GM19455 (cell line): Measurements from ENCODE around the gene OTOG.

Source experiments
- ATAC-seq: cut with Tn5 transposase; IDR thresholded peaks from one replicate; pipeline ENCODE4 v1.9.1; 2021; ENCODE audit not compliant: unreplicated experiment

OTOG gene

DNA sequence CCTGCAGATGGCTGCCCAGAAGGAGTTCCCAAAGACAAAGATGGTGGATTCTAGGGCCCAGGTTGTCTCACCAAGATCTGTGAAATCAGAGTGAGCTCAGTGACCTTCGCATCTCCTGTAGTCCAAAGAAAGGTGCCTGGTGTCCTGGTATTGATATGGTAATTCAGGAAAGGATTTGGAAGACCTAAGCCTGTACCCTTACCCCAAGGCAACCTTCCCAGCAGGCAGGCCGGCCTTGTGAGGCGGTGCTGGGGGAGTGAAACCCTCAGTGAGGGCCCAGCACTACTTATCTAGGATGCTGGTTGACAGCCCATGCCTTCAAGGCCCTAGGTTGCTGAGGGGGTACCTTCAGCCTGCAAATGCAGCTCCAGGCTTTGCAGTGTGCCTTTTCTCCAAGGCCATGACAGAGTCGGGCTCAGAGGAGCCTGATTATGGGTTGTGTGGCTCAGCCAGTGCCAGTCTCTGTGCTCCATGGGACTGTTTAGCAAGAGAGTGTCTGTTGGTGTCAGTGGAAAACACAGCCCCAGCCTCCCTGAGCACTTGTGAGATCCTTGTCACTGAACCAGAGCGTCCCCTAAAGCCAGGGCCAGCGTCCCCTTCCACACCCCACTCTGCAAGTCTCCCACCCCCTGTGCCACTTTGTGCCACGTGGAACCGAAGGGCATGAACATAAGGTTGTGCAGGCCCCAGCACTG lies 99.5 kb downstream of the OTOG start:
- ATAC-seq, result no peak

DNA sequence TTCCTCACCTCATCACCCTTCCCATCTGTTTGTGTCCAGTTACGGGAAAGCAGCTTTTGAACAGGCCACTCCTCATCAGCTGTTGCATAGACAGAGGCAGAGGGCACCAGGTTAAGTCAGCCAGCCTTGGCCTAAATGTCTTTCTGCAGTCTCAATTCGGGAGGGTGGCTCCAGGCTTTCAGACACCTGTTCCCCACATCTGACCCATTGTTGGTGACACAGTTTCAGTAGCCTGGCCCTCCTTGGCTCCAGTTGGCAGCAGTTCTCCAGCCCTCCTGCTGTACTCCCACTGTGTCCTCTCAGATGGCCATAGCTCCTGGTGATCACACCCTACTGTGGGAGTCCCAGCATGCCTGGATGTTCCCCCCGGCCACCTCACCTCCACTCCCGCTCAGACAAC lies 101.5 kb downstream of the OTOG start:
- ATAC-seq, result no peak

DNA sequence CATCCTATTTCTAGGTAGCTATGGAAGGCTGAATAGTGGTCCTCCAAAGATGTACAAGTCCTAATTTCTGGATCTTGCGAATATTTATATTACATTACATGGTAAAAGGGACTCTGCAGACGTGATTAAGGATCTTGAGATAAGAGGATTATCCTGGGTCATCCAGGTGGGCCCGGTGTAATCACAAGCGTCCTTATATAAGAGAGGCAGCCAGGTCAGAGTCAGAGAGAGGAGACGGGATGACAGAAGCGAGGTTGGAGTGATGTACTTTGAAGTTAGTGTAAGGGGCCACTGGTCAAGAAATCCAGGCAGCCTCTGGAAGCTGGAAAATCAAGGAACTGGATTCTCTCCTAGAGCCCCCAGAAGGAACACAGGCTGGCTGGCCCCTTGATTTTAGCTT lies 102.2 kb downstream of the OTOG start:
- no peak for ATAC-seq

DNA sequence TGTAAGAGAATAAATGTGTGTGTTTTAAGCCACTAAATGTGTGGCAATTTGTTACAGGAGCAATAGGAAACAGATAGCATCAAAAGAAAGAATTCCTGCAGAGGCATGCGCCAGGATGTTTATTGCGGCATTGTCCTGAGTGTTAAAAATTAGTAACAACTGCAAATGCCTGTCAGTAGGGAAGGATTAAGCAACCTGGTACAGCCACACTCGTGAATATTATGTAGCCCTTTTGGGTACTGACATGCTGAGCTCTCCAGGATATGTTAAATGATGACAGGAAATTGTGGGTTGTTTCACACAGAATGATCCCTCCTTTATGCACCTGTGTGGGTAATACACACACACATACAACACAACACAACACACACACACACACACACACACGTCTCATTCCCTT lies 102.6 kb downstream of the OTOG start:
- ATAC-seq, result no peak

DNA sequence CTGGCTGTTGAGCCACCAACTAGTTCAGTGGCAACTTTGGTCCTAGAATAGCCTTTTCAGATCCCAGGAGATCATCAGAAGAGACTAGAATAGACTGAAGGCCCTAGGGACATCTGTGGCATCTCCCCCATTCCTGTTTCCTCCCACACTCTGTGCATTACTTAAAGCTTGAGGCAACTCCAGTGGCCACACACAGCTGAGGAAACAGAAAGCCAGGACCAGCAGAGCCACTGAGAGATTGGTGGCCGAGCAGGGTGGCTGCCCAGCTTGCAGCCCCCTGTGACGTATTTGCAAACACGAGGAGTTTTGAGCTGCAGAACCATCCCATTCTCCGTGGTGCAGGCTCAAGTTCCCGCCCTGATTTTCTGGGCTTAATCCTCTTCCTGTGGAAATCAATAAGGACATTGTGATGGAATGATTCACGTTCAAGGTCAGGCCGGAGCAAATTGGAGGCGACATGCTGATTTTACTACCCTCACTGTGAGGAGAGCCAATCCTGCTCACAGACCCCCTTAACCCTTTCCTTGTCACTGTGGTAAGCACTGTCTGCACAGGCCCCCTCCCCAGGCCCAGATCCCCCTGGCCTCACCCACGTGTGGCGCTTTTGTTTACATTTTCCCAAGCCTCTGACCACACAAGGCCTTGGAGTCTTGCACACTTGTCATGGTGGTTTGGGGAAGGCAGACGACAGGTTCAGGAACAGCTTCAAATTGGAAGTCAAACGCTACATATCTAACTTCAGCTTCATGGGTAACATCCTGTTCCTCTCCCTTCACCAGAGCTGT lies 103.3 kb downstream of the OTOG start:
- ATAC-seq, result no peak

DNA sequence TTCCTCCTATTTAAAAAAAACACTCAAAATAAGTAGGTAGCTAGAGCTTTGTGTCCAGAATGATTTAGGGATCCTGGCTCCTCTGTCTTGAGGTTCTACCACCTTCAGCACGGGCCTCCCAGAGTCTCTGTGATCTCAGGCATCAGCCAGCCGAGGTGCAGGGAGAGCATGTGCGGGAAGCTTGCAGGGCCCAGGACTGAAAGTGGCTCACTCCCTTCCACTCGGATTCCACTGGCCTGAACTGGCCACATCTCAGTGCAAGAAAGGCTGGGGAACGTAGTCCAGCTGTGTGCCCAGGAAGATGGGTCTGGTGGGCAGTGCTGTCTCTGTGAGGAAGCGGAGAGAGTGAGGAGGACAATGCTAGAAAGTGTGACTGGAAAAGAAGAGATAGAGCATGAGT lies 104.0 kb downstream of the OTOG start:
- no peak for ATAC-seq

DNA sequence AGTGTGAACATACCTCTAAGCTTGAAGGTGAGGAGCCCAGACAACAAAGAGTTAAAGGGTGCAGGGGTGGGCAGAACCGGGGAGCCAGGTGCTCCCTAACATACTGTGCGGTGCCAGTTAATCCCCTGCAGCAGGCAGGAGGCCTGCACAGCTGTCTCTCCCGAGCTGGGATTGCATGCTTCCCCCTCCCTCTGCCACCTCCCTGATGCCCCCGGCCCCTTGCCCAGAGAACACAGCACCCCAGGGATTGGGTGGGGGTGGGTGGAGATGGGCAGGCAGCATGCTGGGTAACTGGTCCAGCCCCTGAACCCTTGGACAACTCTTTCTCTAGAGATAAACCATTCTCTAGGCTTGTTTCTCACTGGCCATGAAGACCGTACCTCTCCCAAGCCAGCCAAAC lies 104.6 kb downstream of the OTOG start:
- no peak for ATAC-seq

DNA sequence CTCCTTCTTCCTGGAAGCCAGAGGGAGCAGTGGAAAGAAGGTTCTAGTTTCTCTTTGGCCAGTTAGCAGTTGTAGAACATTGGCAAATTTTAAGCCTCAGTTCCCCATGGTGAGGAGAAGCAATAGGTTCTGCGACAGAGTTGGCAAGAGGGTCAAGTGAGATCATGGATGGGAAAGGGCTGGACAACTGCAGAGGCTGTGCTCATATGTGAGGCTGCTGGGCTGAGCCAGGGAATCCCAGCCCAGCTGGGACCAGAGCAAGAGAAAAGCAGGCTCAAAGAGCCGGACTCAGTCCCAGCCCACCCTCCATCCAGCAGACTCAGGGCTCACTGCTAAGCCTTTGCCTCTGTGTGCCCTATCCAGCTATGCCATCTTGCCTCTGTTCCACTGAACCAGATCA lies 105.5 kb downstream of the OTOG start:
- no peak for ATAC-seq

DNA sequence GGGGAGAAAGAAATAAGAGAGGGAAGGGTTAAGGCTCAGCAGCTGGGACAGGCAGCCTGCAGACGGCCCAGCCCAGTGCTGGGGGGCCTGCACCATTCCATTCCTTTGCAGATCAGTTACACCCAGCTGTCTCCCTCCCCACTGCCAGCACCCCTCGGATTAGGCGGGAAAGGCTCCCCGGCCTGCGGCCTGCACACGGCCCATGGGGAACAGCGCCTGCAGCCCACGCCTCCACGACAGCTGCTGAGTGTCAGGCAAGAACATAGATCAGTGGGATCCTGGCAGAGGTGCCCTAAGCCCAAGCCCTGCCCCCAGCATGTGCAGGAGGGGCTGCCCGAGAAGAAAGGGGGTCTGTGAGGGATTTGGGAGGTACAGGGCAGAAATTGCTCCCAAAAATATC lies 106.6 kb downstream of the OTOG start:
- ATAC-seq, result no peak

DNA sequence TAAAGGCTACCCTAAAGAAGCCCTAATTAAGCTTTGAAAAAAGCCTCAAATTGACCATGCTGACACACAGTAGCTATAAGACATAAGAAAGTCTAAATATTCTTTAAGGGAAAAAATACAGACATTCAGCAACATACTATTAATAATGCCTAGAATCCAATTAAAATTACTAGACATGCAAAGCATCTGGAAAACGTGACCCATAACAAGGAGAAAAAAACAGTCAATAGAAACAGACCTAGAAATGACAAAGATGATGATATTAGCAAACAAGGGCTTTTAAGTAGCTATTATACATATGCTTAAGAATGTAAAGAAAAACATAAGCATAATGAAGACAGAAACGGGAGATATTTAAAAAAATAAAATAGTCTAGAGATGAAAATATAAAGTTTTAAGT lies 108.6 kb downstream of the OTOG start:
- ATAC-seq, result no peak

DNA sequence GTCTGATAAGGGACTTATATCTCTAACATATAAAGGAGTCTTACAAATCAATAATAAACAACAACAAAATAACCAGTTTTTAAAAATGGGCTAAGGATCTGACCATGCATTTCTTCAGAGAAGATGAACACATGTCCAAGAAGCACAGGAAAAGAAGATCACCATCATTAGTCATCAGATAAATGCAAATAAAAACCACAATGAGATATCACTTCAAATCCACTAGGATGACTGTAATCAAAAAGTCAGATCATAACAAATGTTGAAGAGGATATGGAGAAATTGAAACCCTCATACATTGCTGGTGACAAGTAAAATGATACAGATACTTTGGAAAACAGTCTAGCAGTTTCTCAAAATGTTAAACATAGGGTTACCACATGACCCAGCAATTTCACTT lies 111.2 kb downstream of the OTOG start:
- no peak for ATAC-seq

DNA sequence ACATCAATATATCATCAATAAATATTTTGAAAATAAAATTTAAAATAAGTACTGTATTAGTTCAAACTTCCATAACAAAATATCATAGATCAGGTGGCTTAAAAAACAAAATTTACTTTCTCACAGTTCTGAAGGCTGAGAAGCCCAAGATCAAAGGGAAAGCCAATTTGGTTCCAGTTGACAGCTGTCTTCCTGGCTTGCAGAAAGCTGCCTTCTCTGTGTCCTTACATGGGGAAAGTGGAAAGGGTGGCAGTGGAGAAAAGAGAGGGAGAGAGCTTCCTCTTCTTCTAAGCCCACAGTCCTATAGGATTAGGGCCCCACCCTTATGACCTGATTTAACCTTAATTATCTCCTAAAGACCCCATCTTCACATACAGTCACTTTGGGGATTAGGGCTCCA lies 121.1 kb downstream of the OTOG start:
- no peak for ATAC-seq

DNA sequence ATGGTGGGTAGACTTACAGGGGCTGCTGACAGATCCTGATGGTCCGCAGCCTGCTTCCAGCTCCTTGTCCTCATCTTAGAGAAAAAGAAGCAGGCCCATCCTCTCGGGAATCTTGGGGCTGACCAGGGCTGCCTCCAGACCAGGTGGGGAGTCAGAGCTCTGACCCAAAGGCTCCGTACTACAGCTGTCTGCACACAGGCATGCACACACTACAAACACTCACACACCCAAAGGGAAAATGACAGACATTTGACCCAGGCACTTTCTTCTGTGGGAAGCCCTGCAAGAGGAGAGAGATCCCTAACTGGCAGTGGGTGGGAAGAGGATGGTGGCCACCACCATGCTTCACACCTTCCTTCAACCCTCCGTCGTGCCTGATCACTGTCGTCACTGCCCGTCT lies 125.4 kb downstream of the OTOG start:
- ATAC-seq, result no peak

DNA sequence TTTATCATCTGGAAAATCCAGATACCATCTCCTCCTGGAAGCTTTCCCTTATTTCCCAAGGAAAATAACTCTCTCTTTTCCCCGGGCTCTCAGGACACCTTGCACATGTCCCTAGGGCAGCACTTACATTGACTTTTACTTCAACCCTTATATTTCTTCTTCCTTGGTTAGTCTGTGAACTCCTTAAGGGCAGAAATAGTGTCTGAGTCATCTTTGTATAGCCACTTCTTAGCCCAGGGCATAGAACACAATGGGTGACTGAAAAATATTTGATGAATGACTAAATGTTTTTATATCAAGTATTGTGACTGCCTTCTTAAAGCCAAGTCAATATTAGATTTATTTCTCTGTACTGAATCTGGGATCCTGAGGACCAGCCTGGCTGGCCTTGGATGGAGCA lies 126.9 kb downstream of the OTOG start:
- no peak for ATAC-seq

DNA sequence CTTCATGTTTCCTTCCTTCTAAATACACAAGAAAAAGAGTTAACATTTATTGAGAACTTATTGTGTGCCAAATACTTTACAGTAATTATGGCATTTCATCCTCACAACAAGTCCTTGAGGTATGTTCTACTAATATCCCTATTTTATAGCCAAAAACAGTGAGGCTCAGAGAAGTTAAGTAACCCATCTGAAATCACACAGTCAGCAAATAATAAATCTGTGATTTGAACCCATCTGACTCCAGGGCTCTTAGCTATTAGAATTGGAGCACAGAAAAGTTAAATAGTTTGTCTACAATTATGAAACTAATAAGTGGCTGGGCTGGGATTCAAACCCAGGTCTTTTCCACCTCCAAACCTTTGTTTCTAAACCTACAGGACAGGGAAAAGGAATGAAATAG lies 135.8 kb downstream of the OTOG start:
- no peak for ATAC-seq

DNA sequence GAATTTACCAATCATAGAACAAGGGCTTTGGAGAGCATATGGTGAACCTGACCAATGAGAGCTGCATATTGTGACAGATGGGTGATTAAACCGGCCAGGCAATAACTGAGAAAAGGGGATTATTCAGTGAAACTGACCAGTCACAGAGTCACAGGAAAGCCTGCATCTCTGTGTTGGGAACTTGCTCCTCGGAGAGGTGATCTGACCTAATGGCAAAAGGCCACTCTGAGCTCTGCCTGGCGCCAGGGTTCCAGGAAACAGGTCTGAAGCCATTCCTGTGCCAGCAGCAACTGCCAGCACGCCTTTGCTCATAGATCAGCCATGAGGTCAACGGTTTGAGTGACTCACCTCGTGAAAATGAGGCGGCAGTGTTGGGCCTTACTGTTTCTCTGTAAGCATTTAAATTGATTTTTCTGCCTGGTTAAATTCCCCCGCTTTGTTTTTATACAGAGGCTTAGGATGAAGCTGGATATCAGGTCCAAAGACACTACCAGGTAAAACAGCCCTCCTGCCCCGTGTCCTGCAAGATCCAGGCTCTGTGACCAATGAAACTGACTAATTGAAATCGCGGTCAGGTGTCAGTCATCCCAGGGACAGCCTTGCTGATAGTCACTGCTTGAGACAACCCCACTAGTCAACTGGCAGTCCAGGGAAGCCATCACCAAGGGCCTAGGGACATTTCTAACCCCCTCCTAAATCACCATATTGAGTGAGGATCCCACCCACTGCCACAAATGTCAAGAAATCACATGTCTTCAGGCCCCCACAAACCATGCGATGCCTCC lies 136.5 kb downstream of the OTOG start:
- no peak for ATAC-seq

DNA sequence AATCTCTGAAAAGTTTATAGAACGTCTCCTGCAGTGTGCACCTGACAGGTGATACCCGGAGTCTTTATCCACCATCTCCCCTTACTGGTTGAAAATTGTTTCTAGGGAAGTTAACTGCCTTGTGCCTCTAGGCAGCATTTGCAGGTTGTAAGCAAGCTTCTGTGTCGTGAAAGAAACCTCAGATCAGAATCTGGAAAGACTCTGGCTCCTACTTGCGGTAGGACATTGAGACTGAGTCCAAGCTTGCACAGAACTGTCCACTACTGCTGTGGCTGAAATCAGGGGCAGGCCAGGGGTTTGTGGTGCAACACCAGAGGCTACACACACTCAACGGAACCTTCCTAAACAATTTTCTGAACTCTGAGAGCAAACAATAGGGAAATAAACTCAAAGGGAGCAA lies 137.5 kb downstream of the OTOG start:
- no peak for ATAC-seq

DNA sequence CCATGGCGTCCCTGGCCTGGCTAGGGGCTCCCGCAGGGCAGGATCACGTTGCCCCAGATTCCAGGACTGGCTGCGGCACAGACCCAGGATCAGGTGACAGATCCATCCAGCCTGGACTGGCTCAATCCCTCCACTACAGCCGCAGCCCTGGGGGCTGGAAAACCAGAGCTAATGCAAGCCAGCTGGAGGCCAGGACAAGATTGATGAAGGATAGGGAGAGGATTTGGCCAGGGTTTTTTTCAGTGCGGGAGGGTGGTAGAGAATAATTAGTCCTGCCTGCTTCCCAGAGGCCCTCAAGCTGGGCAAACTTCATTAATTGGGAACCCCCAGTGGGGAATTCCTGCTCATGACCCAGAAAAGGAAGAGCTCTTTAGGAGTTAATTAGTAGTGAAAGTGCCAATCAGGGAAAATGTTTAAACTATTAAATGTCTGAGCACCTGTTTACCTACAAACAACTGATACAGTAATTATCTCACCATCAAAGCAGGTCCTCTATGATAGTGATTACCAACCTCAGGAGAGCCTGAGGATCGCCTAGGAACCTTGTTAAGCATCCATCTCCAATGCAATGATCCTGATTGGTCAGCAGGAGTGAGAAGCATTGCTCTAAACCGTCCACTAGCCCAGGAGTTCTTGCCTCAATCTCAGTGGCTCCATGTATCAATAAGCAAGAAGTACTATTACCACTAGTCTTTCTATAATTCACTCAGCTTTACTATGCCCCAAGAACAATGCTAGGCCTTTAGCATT lies 139.3 kb downstream of the OTOG start:
- no peak for ATAC-seq

DNA sequence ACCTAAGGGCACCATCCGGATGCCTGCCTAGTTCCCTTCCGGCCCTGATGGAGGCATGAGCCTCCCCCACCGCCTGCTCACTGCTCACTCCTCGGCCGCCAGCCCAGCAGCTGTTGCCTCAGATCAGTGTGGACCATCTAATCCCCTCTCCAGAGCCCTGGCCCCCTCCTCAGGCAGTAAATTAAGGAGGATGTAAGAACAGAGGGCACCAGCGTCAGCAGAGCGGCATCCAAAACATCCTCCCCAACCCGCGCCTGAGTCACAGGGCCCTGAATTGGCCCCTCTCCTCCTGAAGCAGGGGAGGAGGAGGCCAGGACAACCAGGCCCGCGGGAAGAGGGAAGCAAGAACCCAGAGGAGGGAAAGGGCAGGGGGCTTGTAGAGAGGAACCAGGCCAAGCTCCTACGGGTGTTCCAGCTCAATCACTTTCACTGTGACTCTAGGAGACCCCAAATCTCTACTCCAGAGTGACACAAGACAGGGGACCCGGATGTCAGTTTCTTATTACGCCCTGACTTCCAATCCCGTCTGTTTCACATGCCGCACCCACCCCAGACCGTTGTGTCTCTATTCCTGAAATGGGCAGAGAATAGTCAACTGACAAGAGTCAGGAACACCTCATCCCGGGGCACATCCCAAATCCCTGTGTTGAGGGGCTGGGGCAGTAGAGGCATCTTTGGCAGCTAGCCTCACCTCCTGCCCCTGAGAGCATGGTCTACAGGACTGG lies 141.0 kb downstream of the OTOG start:
- no peak for ATAC-seq

DNA sequence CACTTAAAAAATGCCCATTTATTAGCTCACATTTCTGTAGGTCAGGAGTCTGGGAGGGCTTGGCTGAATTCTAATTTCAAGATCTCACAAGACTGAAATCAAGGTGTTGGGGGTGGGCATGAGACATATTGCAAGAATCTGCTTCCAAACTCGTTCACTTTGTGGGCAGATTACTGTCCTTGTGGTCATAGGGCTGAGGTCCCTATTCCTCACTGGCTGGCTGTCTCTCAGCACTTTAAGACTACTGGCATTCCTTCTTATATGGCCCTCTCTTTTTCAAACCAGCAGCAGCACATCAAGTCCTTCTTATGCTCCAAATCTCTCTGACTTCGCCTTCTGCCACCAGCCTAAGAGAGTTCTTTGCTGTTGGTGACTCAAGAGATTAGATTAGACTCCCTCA lies 144.5 kb downstream of the OTOG start:
- no peak for ATAC-seq

DNA sequence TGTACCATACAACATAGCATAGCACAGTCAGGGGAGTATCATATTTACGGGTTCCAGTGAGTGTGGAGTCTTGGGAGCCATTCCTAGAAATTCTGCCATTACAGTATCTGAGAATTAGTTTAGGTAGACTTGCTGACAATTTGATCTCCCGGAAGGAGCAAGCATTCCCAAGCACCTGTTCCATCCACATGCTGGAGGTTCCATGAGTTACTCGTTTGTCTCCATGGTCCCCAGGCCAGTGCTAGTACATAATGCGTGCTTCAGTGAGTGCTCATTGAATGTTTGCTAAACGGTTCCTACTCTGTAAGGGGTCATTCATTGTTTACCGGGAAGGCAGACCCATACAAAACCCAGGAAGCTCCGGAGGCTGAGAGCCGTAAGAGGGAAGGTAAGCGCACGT lies 144.9 kb downstream of the OTOG start:
- no peak for ATAC-seq
